ENCODE data around the gene TMEM50A.
"Not testable (repeated sequence)": the region's sequence is repeated elsewhere in the genome, so short reads cannot be mapped to it uniquely, and the experiment has no call there.

TMEM50A gene

GRCh38 chr1:25337483-25338187 is 499 bp upstream of the TMEM50A start:
- not testable (repeated sequence) for H3K27me3 ChIP-seq (replicated peaks; ENCODE audit: insufficient read depth, low read length); H3K4me1 ChIP-seq (ENCODE audit: low read length); H3K9me2 ChIP-seq (replicated peaks; ENCODE audit: insufficient read depth, low read length); H3K4me2 ChIP-seq (ENCODE audit: low read depth, low read length); H4K20me1 ChIP-seq (ENCODE audit: insufficient read depth, low read length); DNase-seq; H3K9me3 ChIP-seq (replicated peaks; ENCODE audit: insufficient read depth, low read length); H3K36me3 ChIP-seq (replicated peaks; ENCODE audit: insufficient read depth, low read length)
- Histone ChIP-seq H2AFZ (ENCODE audit: low read length) (0 out of 2 replicates have a peak overlapping the region, but pooled peaks have one; percentile 23), H3K4me3 (ENCODE audit: low read length) (peak overlapping the region; percentile 53), H3K27ac (ENCODE audit: low read length) (peak overlapping the region; percentile 96; the same call in 1 of the 2 replicates), H3K79me2 (ENCODE audit: low read length) (peaks cover 43% of the 10 kb centered on the region), H3K9ac (ENCODE audit: low read length) (peak overlapping the region; percentile 47; the same call in 1 of the 2 replicates), H3F3A (ENCODE audit: insufficient read depth, low read length) (peaks cover 14% of the 10 kb centered on the region)

- DNase-seq: peak; percentile 17
- peak overlapping the region; percentile 74; the same call in 1 of the 2 replicates for H2AFZ ChIP-seq (ENCODE audit: low read length)
- H3K36me3 ChIP-seq (replicated peaks; ENCODE audit: insufficient read depth, low read length): no peaks in the 10 kb centered on the region; the same call in 1 of the 2 replicates
- peak overlapping the region; percentile 75 for H3K4me3 ChIP-seq (ENCODE audit: low read length)
- TF ChIP-seq CTCF (IDR thresholded peaks at IDR 0.05; ENCODE audit: low read length) (no peak), EZH2phosphoT487 (IDR thresholded peaks at IDR 0.05; ENCODE audit: low read length) (no peak), EZH2 (optimal IDR thresholded peaks at IDR 0.05; ENCODE audit: low read depth, low read length) (no peak)
- no peaks in the 10 kb centered on the region for H3K9me2 ChIP-seq (replicated peaks; ENCODE audit: insufficient read depth, low read length)
- H3F3A ChIP-seq (ENCODE audit: insufficient read depth, low read length): peaks cover 14% of the 10 kb centered on the region
- H3K79me2 ChIP-seq (ENCODE audit: low read length): peaks cover 56% of the 10 kb centered on the region
- H4K20me1 ChIP-seq (ENCODE audit: insufficient read depth, low read length): no peaks in the 10 kb centered on the region
- H3K4me1 ChIP-seq (ENCODE audit: low read length): 0 out of 2 replicates have a peak, but pooled peaks cover 9% of the 10 kb centered on the region
- peak overlapping the region; percentile 91; the same call in 1 of the 2 replicates for H3K9ac ChIP-seq (ENCODE audit: low read length)
- peak overlapping the region; percentile 96; the same call in 1 of the 2 replicates for H3K27ac ChIP-seq (ENCODE audit: low read length)
- H3K9me3 ChIP-seq (replicated peaks; ENCODE audit: insufficient read depth, low read length): no peaks in the 10 kb centered on the region
- H3K27me3 ChIP-seq (replicated peaks; ENCODE audit: insufficient read depth, low read length): no peaks in the 10 kb centered on the region
- peak overlapping the region; percentile 81 for H3K4me2 ChIP-seq (ENCODE audit: low read depth, low read length)
These were observed 852 bp downstream of the TMEM50A start for GRCh38 chr1:25338986-25339385.

- H3K4me1 ChIP-seq (ENCODE audit: low read length): 0 out of 2 replicates have a peak, but pooled peaks cover 9% of the 10 kb centered on the region
- H3K9me2 ChIP-seq (replicated peaks; ENCODE audit: insufficient read depth, low read length): no peaks in the 10 kb centered on the region
- H3K9me3 ChIP-seq (replicated peaks; ENCODE audit: insufficient read depth, low read length): no peaks in the 10 kb centered on the region
- peaks cover 14% of the 10 kb centered on the region for H3F3A ChIP-seq (ENCODE audit: insufficient read depth, low read length)
- no peaks in the 10 kb centered on the region; the same call in 1 of the 2 replicates for H3K36me3 ChIP-seq (replicated peaks; ENCODE audit: insufficient read depth, low read length)
- H3K27me3 ChIP-seq (replicated peaks; ENCODE audit: insufficient read depth, low read length): no peaks in the 10 kb centered on the region
- no peak overlapping the region for H3K4me2 ChIP-seq (ENCODE audit: low read depth, low read length)
- H2AFZ ChIP-seq (ENCODE audit: low read length): no peak overlapping the region
- no peak overlapping the region for H3K9ac ChIP-seq (ENCODE audit: low read length)
- peaks cover 55% of the 10 kb centered on the region for H3K79me2 ChIP-seq (ENCODE audit: low read length)
- no peak overlapping the region for H3K4me3 ChIP-seq (ENCODE audit: low read length)
- no peak for DNase-seq
- H4K20me1 ChIP-seq (ENCODE audit: insufficient read depth, low read length): no peaks in the 10 kb centered on the region
- no peak overlapping the region for H3K27ac ChIP-seq (ENCODE audit: low read length)
- TF ChIP-seq EZH2 (optimal IDR thresholded peaks at IDR 0.05; ENCODE audit: low read depth, low read length) (no peak), CTCF (IDR thresholded peaks at IDR 0.05; ENCODE audit: low read length) (no peak), EZH2phosphoT487 (IDR thresholded peaks at IDR 0.05; ENCODE audit: low read length) (no peak)
These were observed 3.6 kb downstream of the TMEM50A start for GRCh38 chr1:25341746-25342145.

- TF ChIP-seq EZH2 (optimal IDR thresholded peaks at IDR 0.05; ENCODE audit: low read depth, low read length) (no peak), EZH2phosphoT487 (IDR thresholded peaks at IDR 0.05; ENCODE audit: low read length) (no peak), CTCF (IDR thresholded peaks at IDR 0.05; ENCODE audit: low read length) (no peak)
- Histone ChIP-seq H3K4me1 (ENCODE audit: low read length) (0 out of 2 replicates have a peak, but pooled peaks cover 9% of the 10 kb centered on the region), H3K9me2 (replicated peaks; ENCODE audit: insufficient read depth, low read length) (no peaks in the 10 kb centered on the region), H3K9ac (ENCODE audit: low read length) (no peak overlapping the region), H3K4me3 (ENCODE audit: low read length) (no peak overlapping the region), H3K36me3 (replicated peaks; ENCODE audit: insufficient read depth, low read length) (no peaks in the 10 kb centered on the region; the same call in 1 of the 2 replicates), H3K79me2 (ENCODE audit: low read length) (peaks cover 56% of the 10 kb centered on the region), H4K20me1 (ENCODE audit: insufficient read depth, low read length) (no peaks in the 10 kb centered on the region), H3K9me3 (replicated peaks; ENCODE audit: insufficient read depth, low read length) (no peaks in the 10 kb centered on the region), H3K27me3 (replicated peaks; ENCODE audit: insufficient read depth, low read length) (no peaks in the 10 kb centered on the region), H3K4me2 (ENCODE audit: low read depth, low read length) (no peak overlapping the region), H3F3A (ENCODE audit: insufficient read depth, low read length) (peaks cover 14% of the 10 kb centered on the region), H2AFZ (ENCODE audit: low read length) (no peak overlapping the region), H3K27ac (ENCODE audit: low read length) (no peak overlapping the region)
- no peak for DNase-seq
These were observed 4.7 kb downstream of the TMEM50A start for GRCh38 chr1:25342846-25343245.
